Posterior cingulate gyrus (tissue), 11 donors: ENCODE data around the gene PTPN4.

Source experiments
- DNase-seq, 10 donors: peaks; one replicate each; pipeline versions ENCODE4 v3.0.0 to v3.0.0-alpha.2; 2020 to 2021; ENCODE audit warnings: mixed read lengths in 3 of 10
- intact Hi-C: fragments of 100-400 bp; cut with DNase I; formaldehyde crosslinking; loops from one replicate; pipeline ENCODE4 v1.15.1; 2023

PTPN4 gene

DNA sequence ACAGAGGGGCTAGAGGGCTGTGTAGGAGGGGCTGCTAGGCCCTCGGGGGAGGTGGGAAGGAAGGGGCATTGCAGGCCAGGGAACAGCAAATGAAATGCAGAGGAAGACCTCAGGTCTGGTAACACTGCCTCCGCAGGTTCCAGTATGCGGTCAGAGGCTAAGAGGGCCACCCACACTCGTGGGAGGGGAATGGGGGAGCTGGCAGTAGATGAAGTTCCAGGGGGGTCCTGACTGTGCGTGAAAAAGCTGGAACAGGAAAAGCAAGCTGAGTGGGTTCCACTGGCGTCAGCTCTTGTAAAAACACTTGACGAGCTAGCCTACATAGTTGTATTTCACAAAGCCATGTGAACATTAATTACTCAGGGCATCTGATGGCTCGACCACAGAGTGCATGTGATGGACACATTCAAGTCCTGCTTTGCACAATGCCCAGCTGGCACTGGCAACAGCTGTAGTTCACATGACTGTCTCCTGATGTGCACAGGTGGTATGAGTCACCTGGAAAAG lies 29.0 kb upstream of the PTPN4 start:
- intact Hi-C loops, result no loop called here
- DNase-seq, result no peak

DNA sequence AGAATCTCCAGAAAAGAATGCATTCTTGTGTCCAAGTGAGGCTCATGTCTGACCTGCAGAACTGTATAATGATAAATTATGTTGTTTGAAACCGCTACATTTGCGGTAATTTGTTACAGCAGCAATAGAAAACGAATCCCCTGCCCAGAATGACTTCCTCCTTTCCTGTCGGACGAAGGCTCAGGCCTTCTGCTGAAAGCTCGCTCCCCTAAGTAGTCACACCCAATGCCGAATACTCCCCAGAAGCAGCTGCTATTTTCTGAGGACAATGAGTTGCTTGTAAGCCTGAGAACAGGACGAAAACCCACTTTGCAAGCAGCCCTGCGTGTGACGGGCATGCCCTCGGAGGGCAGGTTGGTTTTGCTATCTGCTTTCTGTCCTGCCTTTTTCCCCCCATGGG lies 27.7 kb upstream of the PTPN4 start:
- DNase-seq, result no peak
- intact Hi-C loops, result no loop called here

DNA sequence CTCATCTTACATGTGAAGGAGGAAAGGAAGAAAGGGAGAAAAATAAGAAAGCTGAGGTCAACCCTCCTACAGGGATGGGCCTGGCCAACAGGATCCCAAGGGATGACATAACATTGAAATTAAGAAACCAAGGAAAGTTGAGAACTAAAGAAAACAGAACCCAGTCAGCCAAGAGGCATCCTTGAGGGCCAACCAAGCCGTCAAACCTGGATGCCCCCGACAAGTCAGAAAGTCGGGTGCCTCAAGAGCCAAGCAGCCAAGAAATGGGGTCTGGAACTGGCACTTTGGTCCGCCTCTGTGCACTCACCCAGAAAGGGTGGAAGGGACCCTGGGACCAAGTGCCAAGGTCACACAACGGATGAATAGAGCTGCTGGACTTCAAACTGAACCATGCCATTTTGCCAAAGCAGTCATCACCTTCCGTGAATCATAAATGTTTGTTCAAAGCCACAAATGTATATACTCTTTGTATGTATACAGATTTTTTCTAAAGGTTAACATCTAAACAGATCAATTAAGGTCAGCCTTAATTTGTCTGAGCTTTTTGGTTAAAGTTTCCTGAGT lies 27.0 kb upstream of the PTPN4 start:
- intact Hi-C loops, result no loop called here
- no peak for DNase-seq

DNA sequence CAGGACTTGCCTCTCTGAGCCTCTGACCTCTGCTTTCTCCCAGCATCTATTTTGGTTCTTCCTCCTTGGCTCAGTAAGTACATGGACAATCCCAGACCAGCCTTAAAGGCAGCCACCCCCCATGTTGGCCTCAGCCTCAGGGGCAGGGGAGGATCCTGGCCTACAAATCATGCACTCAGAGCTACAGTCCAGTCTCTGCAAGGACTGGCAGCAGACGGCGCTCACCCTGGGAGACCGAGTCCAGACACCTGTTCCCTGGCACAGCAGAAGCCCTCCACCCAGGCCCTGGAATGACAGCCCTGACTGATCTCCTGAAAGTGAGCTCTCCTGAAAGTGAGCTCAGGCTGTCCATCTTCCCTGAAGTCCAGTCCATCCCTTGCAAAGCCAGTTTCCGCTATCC lies 25.7 kb upstream of the PTPN4 start:
- intact Hi-C loops, result no loop called here
- DNase-seq, result no peak

DNA sequence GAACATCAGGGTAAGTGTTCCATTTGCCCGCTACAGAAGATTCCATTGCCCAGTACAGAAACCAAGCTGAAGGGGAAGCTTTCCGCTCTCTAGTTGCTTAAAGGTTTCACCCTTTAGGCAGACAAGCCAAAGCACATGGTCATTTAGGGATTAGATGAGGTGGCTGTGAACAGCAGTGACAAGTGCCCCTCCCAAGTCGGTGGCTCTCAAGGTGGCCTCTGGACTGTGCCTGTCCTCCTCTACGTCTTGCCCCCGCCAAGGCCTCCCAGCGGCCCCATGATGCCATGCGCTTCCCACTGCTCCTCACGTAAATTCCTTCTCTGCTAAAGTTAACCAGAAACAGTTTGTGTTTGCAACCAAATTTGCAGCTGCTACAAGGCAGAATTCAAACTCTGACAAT lies 24.2 kb upstream of the PTPN4 start:
- no peak for DNase-seq
- intact Hi-C loops, result no loop called here

DNA sequence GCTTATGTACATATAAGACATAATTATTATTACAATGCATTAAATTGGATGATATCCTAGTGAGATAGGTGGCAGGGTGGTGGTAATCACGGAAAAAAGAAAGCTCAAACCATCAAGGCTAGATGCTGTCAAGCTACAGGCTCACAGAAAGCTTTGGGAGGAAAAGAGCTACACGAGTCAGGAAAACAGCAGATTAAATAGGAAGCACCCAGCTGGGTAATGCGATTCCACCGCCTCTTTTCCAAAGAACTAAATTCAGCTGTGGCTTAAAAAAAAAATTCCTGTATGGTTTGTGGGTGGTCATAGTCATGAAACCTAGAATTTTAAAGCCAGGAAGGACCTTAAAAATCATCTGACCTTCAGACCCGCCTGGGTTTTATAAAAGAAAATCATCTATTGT lies 23.7 kb upstream of the PTPN4 start:
- intact Hi-C loops, result no loop called here

DNA sequence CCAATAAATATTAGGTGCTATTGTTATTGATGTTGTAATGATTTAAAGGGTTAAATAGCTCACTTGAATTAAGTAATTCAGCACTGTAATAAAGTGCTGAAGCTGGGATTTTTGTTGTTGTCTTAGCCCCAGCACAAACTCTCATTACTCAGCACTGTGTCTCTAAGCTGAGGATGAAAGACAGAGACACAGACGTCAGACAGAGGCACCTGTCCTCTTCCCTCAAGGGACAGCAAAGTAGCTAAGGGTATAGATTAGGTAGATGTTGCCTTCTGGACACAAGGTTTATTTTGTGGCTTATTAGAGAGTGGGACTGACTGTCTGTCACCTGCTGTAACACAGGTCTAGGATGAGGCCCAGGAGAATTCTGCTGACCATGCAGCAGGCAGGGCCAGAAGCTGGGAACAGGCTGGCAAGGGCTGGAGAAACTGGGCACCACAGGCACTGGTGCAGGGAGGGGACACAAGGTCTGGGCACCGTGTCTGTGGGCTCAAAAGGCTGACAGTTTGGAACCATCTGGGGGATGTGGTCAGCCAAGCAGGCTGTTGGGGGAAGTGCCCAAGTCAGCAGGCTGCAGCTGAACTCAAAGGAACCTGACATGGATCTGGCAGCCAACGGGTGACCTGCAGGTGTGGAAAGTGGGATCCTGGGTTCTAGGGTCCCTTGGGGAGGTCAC lies 20.0 kb upstream of the PTPN4 start:
- peak in 2 of 10 donors; percentile 24 to 70 for DNase-seq
- intact Hi-C loops, result no loop called here

More for the DNA sequence above, 23.7 kb upstream of the PTPN4 start:
- no peak for DNase-seq

DNA sequence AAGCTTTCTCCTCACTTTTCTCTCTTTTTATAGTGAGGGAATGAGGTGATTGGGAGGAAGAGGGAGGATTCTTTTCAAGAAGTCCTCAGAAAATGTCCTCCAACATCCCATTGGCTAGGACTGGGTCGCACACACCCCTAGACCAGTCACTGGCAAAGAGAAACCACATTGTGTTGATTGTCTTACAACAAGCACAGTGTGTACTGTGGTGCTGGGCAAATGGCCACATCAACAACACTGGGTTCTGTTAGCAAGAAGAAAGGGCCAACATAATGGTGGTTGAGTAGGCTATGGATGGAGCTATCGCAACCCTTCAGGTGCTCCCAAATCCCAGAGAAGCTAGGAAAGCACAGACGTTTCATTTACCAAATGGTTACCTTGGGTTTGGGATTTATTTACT lies 18.7 kb upstream of the PTPN4 start:
- intact Hi-C loops, result no loop called here
- DNase-seq, result peak in 4 of 10 donors; percentile 50 to 89 (median 54)

DNA sequence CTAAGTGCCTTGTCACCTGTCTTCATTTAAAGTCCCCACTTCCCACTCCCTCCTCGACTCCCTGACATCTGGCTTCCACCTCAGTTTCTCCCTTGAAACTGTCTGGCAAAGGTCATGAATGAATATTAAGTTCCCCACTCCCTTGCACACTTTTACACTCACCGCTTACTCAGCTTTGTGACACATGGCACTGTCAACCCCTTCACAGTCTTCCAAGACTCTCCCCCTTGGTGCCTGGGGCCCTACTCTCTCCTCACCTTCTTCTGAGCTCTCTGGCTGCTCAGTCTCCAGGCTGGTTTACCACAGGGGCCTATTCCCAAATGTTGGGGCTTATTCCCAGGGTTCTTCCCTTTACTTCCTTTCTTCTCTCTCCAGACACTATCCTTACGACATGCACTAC lies 17.9 kb upstream of the PTPN4 start:
- intact Hi-C loops, result no loop called here
- DNase-seq, result no peak

DNA sequence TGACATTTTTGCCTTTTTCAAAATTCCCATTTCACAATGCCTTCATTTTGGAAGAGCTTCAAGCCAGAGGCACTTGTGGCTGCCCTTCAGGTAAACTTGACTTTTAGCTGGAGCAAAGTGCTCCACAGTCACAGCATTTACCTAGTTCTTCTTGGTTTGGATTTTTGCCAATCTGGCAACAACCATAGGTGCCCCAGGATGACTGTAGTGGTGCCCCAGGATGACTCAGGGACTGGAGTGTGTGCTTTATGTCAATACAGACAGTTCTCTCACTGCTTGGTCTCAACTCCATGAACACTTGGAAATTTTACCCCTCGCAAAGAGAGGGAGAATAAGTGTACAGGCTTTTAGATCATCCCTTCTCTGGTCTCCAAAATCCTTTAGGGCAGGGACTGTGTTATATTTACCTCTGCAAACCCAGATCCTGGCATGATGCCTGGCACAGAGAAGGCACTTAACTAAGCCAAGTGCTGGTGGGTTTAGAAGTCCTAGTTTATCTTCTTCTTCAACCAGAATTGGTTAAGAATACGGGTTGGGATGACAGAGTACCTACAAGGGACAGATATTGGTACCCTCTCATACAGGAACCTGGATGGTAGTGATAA lies 15.3 kb upstream of the PTPN4 start:
- no peak for DNase-seq

DNA sequence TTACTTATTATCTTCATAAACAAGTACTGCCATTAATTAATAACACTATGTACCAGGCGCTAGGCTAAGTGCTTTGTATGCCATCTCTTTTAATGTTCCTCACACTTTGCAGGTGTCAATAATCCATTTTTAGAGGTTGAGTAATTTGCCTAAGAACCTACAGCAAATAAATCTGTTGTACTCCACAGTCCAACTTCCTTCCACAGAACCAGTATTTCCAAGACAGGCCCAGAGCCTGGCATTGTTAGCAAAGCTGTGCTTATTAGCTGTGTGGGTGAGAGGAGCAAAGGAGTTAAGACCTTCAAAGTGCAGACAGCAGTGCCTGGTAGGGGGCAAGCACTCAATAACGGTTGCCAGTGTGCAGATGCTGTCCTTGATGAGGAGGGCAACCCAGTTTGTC lies 14.2 kb upstream of the PTPN4 start:
- DNase-seq, result no peak
- intact Hi-C loops, result no loop called here

More for the DNA sequence above, 15.3 kb upstream of the PTPN4 start:
- intact Hi-C loops, result no loop called here

DNA sequence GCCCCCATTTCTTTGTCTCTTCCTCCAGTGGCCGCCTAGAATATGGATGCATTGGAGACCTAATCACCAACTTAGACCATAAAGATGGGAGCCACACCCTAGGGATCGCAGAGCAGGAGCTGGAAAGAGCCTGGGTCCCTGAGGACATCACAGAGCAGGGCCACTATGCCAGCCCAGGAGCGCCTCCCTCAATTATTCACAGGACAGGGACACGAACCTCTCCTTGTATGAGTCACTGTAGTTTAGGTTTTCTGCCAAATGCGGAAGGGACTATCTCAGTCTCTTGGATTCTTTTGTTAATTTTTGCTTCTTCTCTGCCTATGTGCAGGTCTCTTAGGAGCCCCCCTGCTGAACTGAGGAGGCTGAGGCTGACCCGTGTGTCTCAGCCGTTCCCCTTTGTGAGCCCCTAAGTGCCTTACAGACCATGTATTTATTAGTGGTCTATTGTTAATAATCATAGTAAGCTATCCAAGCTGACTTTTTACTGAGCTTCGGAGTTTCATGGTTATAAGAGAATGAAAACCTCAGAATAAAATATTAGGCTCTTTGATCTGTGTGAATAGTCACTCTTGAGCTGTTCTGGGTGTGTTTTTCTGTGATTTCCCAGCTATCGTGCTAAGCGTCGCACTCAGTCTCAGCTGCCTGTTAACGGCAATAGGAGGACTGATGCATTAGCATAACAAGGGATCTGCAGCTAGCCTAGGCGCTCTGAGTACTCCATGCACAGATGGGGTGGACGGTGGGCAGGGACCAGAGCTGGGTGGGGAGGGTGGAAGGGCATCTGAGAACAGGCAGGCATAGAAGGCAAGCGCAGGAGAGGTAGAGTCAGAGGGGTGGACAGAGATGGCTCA lies 12.7 kb upstream of the PTPN4 start:
- intact Hi-C loops, result no loop called here
- DNase-seq, result no peak

DNA sequence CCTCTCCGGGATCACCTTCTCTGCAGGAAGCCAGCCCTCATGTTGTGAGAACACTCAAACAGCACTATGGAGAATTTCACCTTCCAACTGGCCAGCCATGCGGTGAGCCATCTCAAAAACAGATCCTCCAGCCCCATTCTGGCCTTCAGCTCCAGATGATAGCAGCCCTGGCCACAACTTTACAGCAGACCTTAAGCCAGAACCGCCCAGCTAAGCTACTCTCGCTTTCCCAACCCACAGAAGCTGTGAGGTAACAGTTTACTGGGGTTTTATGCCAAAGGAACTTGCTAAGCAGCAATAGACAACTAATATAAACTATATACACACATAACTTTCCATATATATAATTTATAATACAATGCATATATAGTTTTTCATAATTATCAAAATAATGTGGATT lies 11.6 kb upstream of the PTPN4 start:
- no peak for DNase-seq
- intact Hi-C loops, result no loop called here

DNA sequence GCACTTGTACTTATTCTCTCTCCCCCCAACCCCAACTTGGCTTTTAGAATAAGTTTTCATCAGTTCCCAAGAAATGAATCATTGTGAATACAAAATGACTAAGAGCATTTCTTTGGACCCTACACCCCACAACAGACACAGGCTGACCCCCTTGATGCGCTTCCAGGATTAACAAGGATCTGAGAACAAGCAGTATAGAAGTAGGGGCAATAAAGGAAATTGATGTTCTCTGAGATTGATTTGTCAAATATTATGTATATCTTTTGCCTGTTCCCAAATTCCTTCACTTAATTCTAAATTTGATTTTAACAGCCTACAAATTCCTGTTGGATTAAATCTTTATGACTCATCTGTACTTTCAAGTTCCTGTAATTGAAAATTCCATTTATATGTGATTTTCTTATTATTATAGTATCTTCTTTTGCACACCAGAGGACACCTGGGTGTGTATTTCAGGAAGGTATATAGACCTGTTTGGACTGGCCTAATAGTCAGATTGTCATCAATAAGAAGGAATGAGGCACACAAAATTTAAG lies 10.2 kb upstream of the PTPN4 start:
- DNase-seq, result no peak
- intact Hi-C loops, result loop anchor here (10.0 kb wide), 1 partner anchor 45 kb away; no protein-coding TSS in a partner anchor

DNA sequence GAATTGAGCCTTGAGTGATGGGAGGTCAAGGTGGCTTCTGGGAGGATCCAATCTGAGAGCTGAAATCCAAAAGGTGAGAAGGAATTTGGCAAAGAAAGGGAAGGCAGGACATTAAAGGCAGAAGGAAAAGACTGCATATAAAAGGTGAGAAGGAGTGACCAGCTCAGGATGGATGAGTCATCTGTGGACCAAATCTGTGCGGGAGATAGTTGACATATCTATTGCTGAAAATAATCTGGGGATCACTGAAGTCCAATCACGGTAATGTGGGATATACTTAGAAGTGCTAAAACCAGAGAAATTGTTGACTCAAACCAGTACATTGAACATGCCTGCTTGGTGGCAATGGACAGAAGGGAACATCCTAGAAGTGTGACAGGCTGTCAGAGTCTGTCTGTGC lies 8.0 kb upstream of the PTPN4 start:
- intact Hi-C loops, result loop anchor here (2.0 to 10.0 kb wide), 2 partner anchors 47 to 73 kb away; no protein-coding TSS in a partner anchor
- DNase-seq, result no peak

DNA sequence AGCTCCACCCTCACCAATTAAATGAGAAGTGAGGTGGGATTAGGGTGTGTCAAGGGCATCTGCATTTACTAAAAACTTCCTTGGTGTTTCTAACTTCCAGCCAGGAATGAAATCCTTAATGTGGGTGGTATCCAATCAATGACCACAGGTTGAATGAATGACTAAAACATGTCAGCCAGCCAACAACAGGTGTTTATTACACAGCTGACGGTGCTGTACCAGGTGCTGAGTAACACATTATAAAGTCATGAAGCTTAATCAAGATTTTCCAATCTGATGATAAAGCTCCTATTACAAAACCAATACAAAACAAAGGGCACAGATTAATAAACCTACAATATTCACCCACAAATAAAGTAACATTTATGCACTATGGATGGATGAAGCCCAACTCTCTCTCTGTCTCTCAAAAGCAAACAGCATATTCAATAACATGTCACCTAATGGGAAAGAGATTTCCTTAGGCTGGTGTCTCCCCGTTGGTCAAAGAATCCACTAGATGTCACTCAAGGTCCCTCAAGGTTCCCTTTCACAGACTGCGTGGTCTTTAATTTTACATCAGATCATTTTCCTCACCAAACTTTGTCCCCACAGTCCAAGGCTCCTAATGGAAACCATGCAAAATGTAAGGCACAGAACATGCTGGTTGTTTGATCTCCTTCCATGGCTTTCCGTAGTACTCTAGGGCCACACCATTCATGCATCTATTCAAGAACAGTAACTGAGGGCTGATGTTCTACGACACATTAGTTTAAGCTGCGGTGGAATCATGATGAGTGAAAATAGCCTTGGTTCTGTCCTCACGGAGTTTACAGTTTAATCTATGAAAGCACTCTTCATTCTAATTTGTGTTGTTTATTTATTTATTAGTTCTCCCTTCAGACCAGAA lies 6.4 kb upstream of the PTPN4 start:
- DNase-seq, result peak in 1 of 10 donors; percentile 22
- intact Hi-C loops, result loop anchor here (2.0 to 10.0 kb wide), 2 partner anchors 48 to 72 kb away; no protein-coding TSS in a partner anchor

DNA sequence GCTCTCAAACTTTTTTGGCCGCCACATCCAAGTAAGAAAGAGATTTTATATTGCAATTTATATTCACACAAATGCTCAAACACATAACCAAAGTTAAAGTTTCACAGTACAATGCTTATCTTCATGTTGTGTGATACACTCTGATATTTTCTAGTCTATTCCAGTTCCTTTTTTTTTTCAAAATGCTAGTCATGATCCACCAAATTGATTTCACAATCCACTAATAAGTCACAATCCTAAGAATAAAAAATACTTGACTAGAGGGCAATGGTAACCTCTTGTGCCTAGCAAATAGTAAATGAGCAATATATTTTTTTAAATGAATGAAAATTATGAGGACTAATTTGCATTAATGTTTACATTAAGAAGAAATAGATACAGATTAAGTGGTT lies 5.8 kb upstream of the PTPN4 start:
- no peak for DNase-seq
- intact Hi-C loops, result loop anchor here (2.0 to 10.0 kb wide), 2 partner anchors 49 to 71 kb away; no protein-coding TSS in a partner anchor

DNA sequence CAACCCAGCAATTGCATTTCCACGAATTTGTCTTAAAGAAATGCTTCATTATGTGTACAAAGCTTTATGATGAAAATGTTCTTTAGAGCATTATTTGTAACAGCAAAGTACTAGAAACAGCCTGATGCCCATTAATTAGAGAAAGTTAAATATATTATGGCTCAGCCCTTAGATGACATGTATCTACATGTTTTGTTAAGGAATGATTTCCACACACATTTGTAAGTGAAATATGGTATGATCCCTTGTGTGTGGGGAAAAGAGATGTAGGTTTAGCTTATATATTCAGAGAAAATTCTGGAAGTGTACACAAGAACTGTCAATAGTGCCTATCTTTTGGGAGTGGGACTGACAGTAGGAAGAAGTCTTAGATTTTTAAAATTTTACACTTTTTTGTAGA lies 3.8 kb upstream of the PTPN4 start:
- no peak for DNase-seq
- intact Hi-C loops, result loop anchor here (5.0 to 10.0 kb wide), 2 partner anchors 51 to 416 kb away; no protein-coding TSS in a partner anchor

DNA sequence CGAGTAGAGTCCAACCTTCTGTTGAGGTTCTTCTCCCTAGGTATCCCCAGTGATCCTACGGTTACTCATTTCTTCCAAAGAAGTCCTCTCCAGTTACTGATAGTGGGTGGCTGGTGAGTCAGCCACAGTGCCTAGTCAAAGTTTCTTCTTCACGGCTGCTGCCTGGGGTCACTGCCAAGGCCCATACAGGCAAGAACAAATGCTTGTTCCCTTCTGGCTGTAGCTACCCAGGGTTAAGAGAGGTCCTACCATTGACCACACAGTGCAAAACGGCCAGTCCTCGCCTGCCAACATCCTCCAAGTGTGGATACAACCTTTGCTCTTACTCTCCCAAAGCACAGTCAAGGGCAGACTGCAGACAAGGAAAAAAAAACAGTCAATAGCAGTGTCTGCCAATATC lies 2.9 kb upstream of the PTPN4 start:
- DNase-seq, result peak in 8 of 10 donors; percentile 23 to 91 (median 59)
- intact Hi-C loops, result loop anchor here (5.0 to 10.0 kb wide), 2 partner anchors 52 to 415 kb away; no protein-coding TSS in a partner anchor
